Measurements from ENCODE around the gene KCNQ1OT1. TPM values are rescaled to one million over a fixed set of nuclear protein-coding genes. Genes with fewer than 3 reads are reported as not detected.

KCNQ1OT1 gene
- total RNA-seq, 4 donors from 2014 or later = 0.66 to 2.5 (median 1.3) TPM

- Histone ChIP-seq H3K27ac (replicated peaks in 1 of 4) (peak overlapping the region; percentile 80 to 89 (median 88)), H3K36me3 (no peaks in the 10 kb centered on the region), H3K4me3 (no peak overlapping the region), H3K4me1 (peaks cover 12 to 36% (median 28%) of the 10 kb centered on the region in 4 donors), H3K27me3 (no peaks in the 10 kb centered on the region), H3K9me3 (peaks cover 0 to 6% (median 0%) of the 10 kb centered on the region in 4 donors)
- WGBS = 71% methylated on average over 5 of the region's 7 CpGs
- TF ChIP-seq CTCF (IDR thresholded peaks at IDR 0.05) = no peak
- no peak for TF ChIP-seq EP300 (IDR thresholded peaks at IDR 0.05)
- TF ChIP-seq POLR2AphosphoS5 (IDR thresholded peaks at IDR 0.05) = no peak
- no peak for TF ChIP-seq POLR2A (IDR thresholded peaks at IDR 0.05; ENCODE audit: low read depth)
- DNase-seq (ENCODE audit: extremely low spot score) = no peak
- intact Hi-C loops (cut with DNase I) = loop anchor here (2.0 kb wide), 1 partner anchor 71 kb away; no protein-coding TSS in a partner anchor
Observed at GRCh38 chr11:2707736-2708135, 7.9 kb upstream of the KCNQ1OT1 start.

- no peak overlapping the region for H3K4me3 ChIP-seq
- no peak for TF ChIP-seq EP300 (IDR thresholded peaks at IDR 0.05)
- no peak for TF ChIP-seq POLR2AphosphoS5 (IDR thresholded peaks at IDR 0.05)
- TF ChIP-seq CTCF (IDR thresholded peaks at IDR 0.05) = no peak
- TF ChIP-seq POLR2A (IDR thresholded peaks at IDR 0.05; ENCODE audit: low read depth) = no peak
- no peak overlapping the region for H3K27ac ChIP-seq (replicated peaks in 1 of 4)
- intact Hi-C loops (cut with DNase I) = no loop called here
- no peaks in the 10 kb centered on the region for H3K27me3 ChIP-seq
- no peak for DNase-seq (ENCODE audit: extremely low spot score)
- no peaks in the 10 kb centered on the region for H3K36me3 ChIP-seq
- H3K9me3 ChIP-seq = peaks cover 0 to 6% (median 0%) of the 10 kb centered on the region in 4 donors
- peaks cover 12 to 37% (median 28%) of the 10 kb centered on the region in 4 donors for H3K4me1 ChIP-seq
- 100% methylated on average over 1 of the region's 1 CpG for WGBS
Observed at GRCh38 chr11:2706321-2706720, 6.5 kb upstream of the KCNQ1OT1 start.

GRCh38 chr11:2704896-2705606, 5.3 kb upstream of the KCNQ1OT1 start:
- no peaks in the 10 kb centered on the region for H3K36me3 ChIP-seq
- no peak overlapping the region for H3K27ac ChIP-seq (replicated peaks in 1 of 4)
- H3K4me1 ChIP-seq = peaks cover 12 to 47% (median 39%) of the 10 kb centered on the region in 4 donors
- TF ChIP-seq CTCF (IDR thresholded peaks at IDR 0.05) (no peak), POLR2A (IDR thresholded peaks at IDR 0.05; ENCODE audit: low read depth) (no peak), POLR2AphosphoS5 (IDR thresholded peaks at IDR 0.05) (no peak), EP300 (IDR thresholded peaks at IDR 0.05) (no peak)
- 57% methylated on average over 7 of the region's 14 CpGs for WGBS
- H3K9me3 ChIP-seq = peaks cover 0 to 6% (median 0%) of the 10 kb centered on the region in 4 donors
- no peak overlapping the region for H3K4me3 ChIP-seq
- no peaks in the 10 kb centered on the region for H3K27me3 ChIP-seq
- DNase-seq (ENCODE audit: extremely low spot score) = no peak
- intact Hi-C loops (cut with DNase I) = loop anchor here (5.0 kb wide), 1 partner anchor 122 kb away; no protein-coding TSS in a partner anchor

- Histone ChIP-seq H3K4me3 (no peak overlapping the region), H3K27ac (replicated peaks in 1 of 4) (no peak overlapping the region), H3K27me3 (no peaks in the 10 kb centered on the region), H3K9me3 (peaks cover 0 to 6% (median 0%) of the 10 kb centered on the region in 4 donors), H3K36me3 (no peaks in the 10 kb centered on the region), H3K4me1 (peaks cover 12 to 40% (median 32%) of the 10 kb centered on the region in 4 donors)
- TF ChIP-seq EP300 (IDR thresholded peaks at IDR 0.05) (no peak), POLR2AphosphoS5 (IDR thresholded peaks at IDR 0.05) (no peak), POLR2A (IDR thresholded peaks at IDR 0.05; ENCODE audit: low read depth) (no peak), CTCF (IDR thresholded peaks at IDR 0.05) (no peak)
- WGBS = 97% methylated on average over 5 of the region's 6 CpGs
- DNase-seq (ENCODE audit: extremely low spot score) = no peak
- intact Hi-C loops (cut with DNase I) = loop anchor here (5.0 kb wide), 1 partner anchor 123 kb away; no protein-coding TSS in a partner anchor
Observed at GRCh38 chr11:2704356-2704755, 4.6 kb upstream of the KCNQ1OT1 start.
